HEK293 (cell line): ENCODE measurements around the gene JOSD2.

ENCODE experiments used
- CTCF ChIA-PET: fragments of 350-600 bp; formaldehyde crosslinking; extraction: SDS; loops from one replicate; lab custom pipeline; 2021; ENCODE audit warnings: antibody characterized with exemption; lab: Yijun Ruan, JAX
- POLR2A ChIA-PET: fragments of 300-600 bp; formaldehyde crosslinking; extraction: SDS; loops from one replicate; lab custom pipeline; 2020; ENCODE audit warnings: antibody characterized with exemption, inconsistent platforms; lab: Yijun Ruan, JAX
- H3K27ac ChIP-seq: fragments of 200-500 bp; sonication (Bioruptor generic); 2 replicates; pipeline ENCODE4 v1.5.1; 2014; ENCODE audit warnings: low read depth, low read length, control low read depth, inconsistent platforms; ENCODE audit errors: extremely low read depth
- H3K36me3 ChIP-seq, 2 experiments: fragments of 200-500 bp in 1 of 2; sonication (Bioruptor generic) in 1 of 2; 1 replicate in 1 of 2; 2 replicates in 1 of 2; pipeline ENCODE4 v1.5.1; 2014 to 2017; ENCODE audit warnings: inconsistent platforms in 2 of 2, low read length in 2 of 2; ENCODE audit not compliant: control insufficient read depth in 2 of 2, insufficient read depth in 1 of 2
- H3K4me1 ChIP-seq: fragments of 200-500 bp; sonication (Bioruptor generic); 2 replicates; pipeline ENCODE4 v1.5.1; 2014; ENCODE audit warnings: mild to moderate bottlenecking, low read length, inconsistent platforms; ENCODE audit not compliant: control insufficient read depth, insufficient read depth
- H3K4me3 ChIP-seq: 2 replicates; pipeline ENCODE4 v1.5.1; 2011; ENCODE audit warnings: low read depth, mild to moderate bottlenecking, control low read depth, low read length, moderate library complexity
- H3K9me3 ChIP-seq: fragments of 200-500 bp; sonication (Bioruptor generic); 2 replicates; pipeline ENCODE4 v1.5.1; 2014; ENCODE audit warnings: low read depth, low read length, inconsistent platforms; ENCODE audit not compliant: control insufficient read depth, insufficient read depth
- KLF8 ChIP-seq: fragments of 450-650 bp; formaldehyde crosslinking; IDR thresholded peaks from 2 replicates; pipeline ENCODE4 v1.5.1; 2016; ENCODE audit warnings: missing biosample characterization, missing genetic modification characterization
- KLF9 ChIP-seq: fragments of 450-650 bp; formaldehyde crosslinking; IDR thresholded peaks from 2 replicates; pipeline ENCODE4 v1.5.1; 2016; ENCODE audit warnings: missing biosample characterization, missing genetic modification characterization, low read depth
- MZF1 ChIP-seq: fragments of 450-650 bp; formaldehyde crosslinking; IDR thresholded peaks from 2 replicates; pipeline ENCODE4 v1.5.1; 2017; ENCODE audit warnings: missing biosample characterization, missing genetic modification characterization, borderline replicate concordance
- PRDM1 ChIP-seq: fragments of 450-650 bp; formaldehyde crosslinking; IDR thresholded peaks from 2 replicates; pipeline ENCODE4; 2016; ENCODE audit warnings: missing biosample characterization, missing genetic modification characterization
- SCRT2 ChIP-seq: fragments of 450-650 bp; formaldehyde crosslinking; IDR thresholded peaks from 2 replicates; pipeline ENCODE4 v1.5.1; 2016; ENCODE audit warnings: missing biosample characterization, missing genetic modification characterization
- SETDB1 ChIP-seq: IDR thresholded peaks from one replicate; pipeline ENCODE4 v1.6.1; 2017; ENCODE audit warnings: mild to moderate bottlenecking, low read length, moderate library complexity, mixed read lengths; ENCODE audit not compliant: insufficient read length
- SP2 ChIP-seq: fragments of 450-650 bp; formaldehyde crosslinking; IDR thresholded peaks from 2 replicates; pipeline ENCODE4 v1.5.1; 2016; ENCODE audit warnings: missing biosample characterization, missing genetic modification characterization
- TCF7L2 ChIP-seq: IDR thresholded peaks from 2 replicates; pipeline ENCODE4 v1.6.1; 2011; ENCODE audit warnings: low read depth, mild to moderate bottlenecking, inconsistent platforms, low read length, moderate library complexity, borderline replicate concordance
- ZNF121 ChIP-seq: fragments of 450-650 bp; formaldehyde crosslinking; IDR thresholded peaks from 2 replicates; pipeline ENCODE4 v1.5.1; 2016; ENCODE audit warnings: missing biosample characterization, missing genetic modification characterization
- ZNF214 ChIP-seq: fragments of 450-650 bp; formaldehyde crosslinking; IDR thresholded peaks from 2 replicates; pipeline ENCODE4 v1.5.1; 2017; ENCODE audit warnings: missing biosample characterization, mild to moderate bottlenecking, missing genetic modification characterization, borderline replicate concordance
- ZNF341 ChIP-seq: fragments of 450-650 bp; formaldehyde crosslinking; IDR thresholded peaks from 2 replicates; pipeline ENCODE4; 2016; ENCODE audit warnings: low read depth, missing biosample characterization, missing genetic modification characterization
- ZNF366 ChIP-seq: fragments of 450-650 bp; formaldehyde crosslinking; conservative IDR thresholded peaks from 2 replicates; pipeline ENCODE4 v1.5.1; 2016; ENCODE audit warnings: missing biosample characterization, missing genetic modification characterization
- ZNF48 ChIP-seq: fragments of 450-650 bp; formaldehyde crosslinking; IDR thresholded peaks from 2 replicates; pipeline ENCODE4 v1.5.1; 2016; ENCODE audit warnings: missing biosample characterization, missing genetic modification characterization
- ZNF561 ChIP-seq: fragments of 450-650 bp; IDR thresholded peaks from 2 replicates; pipeline ENCODE4 v1.5.1; 2018; ENCODE audit warnings: missing biosample characterization, missing genetic modification characterization, borderline replicate concordance
- TF ChIP-seq, protein P1 (sequence below): fragments of 450-650 bp; formaldehyde crosslinking; IDR thresholded peaks from 2 replicates; pipeline ENCODE4 v1.5.1; 2017; ENCODE audit warnings: missing biosample characterization, missing genetic modification characterization
- TF ChIP-seq, protein P2 (sequence below): fragments of 450-650 bp; formaldehyde crosslinking; IDR thresholded peaks from 2 replicates; pipeline ENCODE4 v1.5.1; 2016; ENCODE audit warnings: missing biosample characterization, missing genetic modification characterization
- TF ChIP-seq, protein P3 (sequence below): fragments of 450-650 bp; formaldehyde crosslinking; IDR thresholded peaks from 2 replicates; pipeline ENCODE4 v1.5.1; 2016; ENCODE audit warnings: missing biosample characterization, missing genetic modification characterization, borderline replicate concordance
- TF ChIP-seq, protein P4 (sequence below): IDR thresholded peaks from 2 replicates; pipeline ENCODE4 v1.6.1; 2011; ENCODE audit warnings: mild to moderate bottlenecking, low read depth, low read length, borderline replicate concordance
- TF ChIP-seq, protein P5 (sequence below): fragments of 450-650 bp; formaldehyde crosslinking; IDR thresholded peaks from 2 replicates; pipeline ENCODE4 v1.5.0; 2017; ENCODE audit warnings: missing biosample characterization, missing genetic modification characterization, borderline replicate concordance

JOSD2 gene

DNA sequence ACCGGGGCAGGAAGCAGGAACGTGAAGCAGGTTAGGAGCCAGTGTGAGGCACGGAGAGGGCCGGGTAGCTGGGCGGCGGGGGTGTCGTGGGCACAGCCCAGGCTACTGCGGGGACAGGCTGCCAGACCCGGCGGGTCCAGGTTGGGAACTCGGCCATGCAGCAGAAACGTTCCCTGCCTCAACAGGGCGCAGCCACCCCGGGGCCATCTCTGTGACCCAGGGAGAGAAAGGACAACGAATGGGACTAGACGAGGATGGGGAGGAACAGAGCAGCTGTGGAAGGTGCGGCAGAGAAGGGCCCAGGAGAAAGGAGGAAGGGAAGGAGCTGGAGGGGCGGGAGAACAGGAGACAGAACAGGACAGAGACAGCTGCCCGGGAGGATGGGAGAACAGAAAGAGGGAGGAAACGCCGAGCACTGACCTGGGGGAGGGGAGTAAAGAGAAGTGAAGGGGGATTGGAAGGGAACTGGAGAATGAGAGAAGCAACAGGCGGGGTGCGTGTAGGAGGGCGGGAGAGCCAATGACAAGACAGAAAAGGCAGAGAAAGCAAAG, 21.5 kb downstream of the JOSD2 start:
- H3K27ac ChIP-seq: no peak overlapping the region
- H3K4me1 ChIP-seq: no peaks in the 10 kb centered on the region
- POLR2A ChIA-PET: interaction anchor here (1.5 kb wide), 1 partner anchor 39 kb away, joined by 3 read pairs; no protein-coding TSS in a partner anchor
- peaks cover 0 to 24% of the 10 kb centered on the region in 2 experiments; a peak in 1 of 3 replicates for H3K36me3 ChIP-seq
- CTCF ChIA-PET: interaction anchor here (0.7 to 1.7 kb wide), 3 partner anchors 11 to 290 kb away, joined by 3 to 4 read pairs (median 4); no protein-coding TSS in a partner anchor
- H3K4me3 ChIP-seq: no peak overlapping the region
- TF ChIP-seq ZNF341 (peak; percentile 46), ZNF121 (tag by site-specific recombination) (no peak), ZNF561 (tag by site-specific recombination) (no peak), SCRT2 (tag by site-specific recombination) (peak; percentile 74), SETDB1 (no peak), SP2 (0 out of 2 replicates have a peak, but pooled peaks have one; percentile 10)
- H3K9me3 ChIP-seq: no peaks in the 10 kb centered on the region

DNA sequence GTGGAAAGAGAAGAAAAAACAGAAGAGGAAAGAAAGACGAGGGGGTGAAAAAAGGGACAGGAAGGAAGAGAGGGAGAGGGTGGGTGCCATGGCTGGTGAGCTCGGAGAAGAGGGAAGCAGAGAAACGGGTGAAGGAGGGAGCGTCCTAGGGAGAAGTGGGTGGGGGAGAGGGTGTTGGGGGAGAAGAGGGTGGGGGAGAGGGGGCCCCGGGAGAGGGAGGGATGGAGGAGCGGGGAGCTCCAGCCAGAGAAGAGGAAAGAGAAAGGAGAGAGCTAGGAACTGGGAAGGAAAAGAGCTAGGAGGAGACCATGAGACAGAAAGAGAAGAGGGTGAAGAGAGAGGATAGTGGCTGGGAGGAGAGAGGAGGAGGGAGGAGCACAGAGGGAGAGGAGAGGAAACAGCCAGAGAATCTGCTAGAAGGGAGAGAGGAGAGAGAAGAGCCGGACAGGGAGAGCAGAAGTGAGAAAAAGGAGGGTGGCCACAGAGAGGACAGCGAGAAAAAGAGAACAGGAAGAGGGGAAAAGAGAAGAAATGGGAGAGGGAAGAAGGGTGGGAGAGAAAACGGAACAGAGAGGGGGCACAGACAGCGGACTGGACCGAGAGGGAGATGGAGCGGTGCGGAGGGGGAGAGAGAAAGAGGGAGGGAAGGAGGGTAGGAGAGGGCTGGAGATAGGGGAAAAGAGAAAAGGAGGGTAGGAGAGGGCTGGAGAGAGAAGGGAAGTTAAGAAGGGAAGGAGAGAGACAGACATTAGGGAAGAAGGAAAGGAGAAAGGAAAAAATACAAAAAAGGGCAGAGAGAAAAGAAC, 22.4 kb downstream of the JOSD2 start:
- ChIA-PET POLR2A (interaction anchor here (0.6 to 1.5 kb wide), 3 partner anchors 14 to 38 kb away, joined by 3 read pairs; partner anchors contain the start of gene JOSD2), CTCF (interaction anchor here (0.5 to 1.7 kb wide), 3 partner anchors 10 to 329 kb away, joined by 3 to 6 read pairs (median 5); no protein-coding TSS in a partner anchor)
- Histone ChIP-seq H3K4me1 (no peaks in the 10 kb centered on the region), H3K4me3 (no peak overlapping the region), H3K27ac (no peak overlapping the region), H3K9me3 (no peaks in the 10 kb centered on the region), H3K36me3 (peaks cover 5 to 30% of the 10 kb centered on the region in 2 experiments; a peak in 2 of 3 replicates)
- TF ChIP-seq, protein P1, sequence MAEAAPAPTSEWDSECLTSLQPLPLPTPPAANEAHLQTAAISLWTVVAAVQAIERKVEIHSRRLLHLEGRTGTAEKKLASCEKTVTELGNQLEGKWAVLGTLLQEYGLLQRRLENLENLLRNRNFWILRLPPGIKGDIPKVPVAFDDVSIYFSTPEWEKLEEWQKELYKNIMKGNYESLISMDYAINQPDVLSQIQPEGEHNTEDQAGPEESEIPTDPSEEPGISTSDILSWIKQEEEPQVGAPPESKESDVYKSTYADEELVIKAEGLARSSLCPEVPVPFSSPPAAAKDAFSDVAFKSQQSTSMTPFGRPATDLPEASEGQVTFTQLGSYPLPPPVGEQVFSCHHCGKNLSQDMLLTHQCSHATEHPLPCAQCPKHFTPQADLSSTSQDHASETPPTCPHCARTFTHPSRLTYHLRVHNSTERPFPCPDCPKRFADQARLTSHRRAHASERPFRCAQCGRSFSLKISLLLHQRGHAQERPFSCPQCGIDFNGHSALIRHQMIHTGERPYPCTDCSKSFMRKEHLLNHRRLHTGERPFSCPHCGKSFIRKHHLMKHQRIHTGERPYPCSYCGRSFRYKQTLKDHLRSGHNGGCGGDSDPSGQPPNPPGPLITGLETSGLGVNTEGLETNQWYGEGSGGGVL (tag by site-specific recombination): 0 out of 2 replicates have a peak, but pooled peaks have one; percentile 19
- TF ChIP-seq KLF8 (no peak), ZNF366 (tag by site-specific recombination) (peak; percentile 74), ZNF341 (peak; percentile 75), ZNF214 (tag by site-specific recombination) (no peak), KLF9 (no peak), PRDM1 (tag by site-specific recombination) (peak; percentile 94), ZNF48 (tag by site-specific recombination) (no peak), MZF1 (tag by site-specific recombination) (no peak), TCF7L2 (no peak)
- TF ChIP-seq, protein P2, sequence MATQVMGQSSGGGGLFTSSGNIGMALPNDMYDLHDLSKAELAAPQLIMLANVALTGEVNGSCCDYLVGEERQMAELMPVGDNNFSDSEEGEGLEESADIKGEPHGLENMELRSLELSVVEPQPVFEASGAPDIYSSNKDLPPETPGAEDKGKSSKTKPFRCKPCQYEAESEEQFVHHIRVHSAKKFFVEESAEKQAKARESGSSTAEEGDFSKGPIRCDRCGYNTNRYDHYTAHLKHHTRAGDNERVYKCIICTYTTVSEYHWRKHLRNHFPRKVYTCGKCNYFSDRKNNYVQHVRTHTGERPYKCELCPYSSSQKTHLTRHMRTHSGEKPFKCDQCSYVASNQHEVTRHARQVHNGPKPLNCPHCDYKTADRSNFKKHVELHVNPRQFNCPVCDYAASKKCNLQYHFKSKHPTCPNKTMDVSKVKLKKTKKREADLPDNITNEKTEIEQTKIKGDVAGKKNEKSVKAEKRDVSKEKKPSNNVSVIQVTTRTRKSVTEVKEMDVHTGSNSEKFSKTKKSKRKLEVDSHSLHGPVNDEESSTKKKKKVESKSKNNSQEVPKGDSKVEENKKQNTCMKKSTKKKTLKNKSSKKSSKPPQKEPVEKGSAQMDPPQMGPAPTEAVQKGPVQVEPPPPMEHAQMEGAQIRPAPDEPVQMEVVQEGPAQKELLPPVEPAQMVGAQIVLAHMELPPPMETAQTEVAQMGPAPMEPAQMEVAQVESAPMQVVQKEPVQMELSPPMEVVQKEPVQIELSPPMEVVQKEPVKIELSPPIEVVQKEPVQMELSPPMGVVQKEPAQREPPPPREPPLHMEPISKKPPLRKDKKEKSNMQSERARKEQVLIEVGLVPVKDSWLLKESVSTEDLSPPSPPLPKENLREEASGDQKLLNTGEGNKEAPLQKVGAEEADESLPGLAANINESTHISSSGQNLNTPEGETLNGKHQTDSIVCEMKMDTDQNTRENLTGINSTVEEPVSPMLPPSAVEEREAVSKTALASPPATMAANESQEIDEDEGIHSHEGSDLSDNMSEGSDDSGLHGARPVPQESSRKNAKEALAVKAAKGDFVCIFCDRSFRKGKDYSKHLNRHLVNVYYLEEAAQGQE (tag by site-specific recombination): no peak
- TF ChIP-seq, protein P3, sequence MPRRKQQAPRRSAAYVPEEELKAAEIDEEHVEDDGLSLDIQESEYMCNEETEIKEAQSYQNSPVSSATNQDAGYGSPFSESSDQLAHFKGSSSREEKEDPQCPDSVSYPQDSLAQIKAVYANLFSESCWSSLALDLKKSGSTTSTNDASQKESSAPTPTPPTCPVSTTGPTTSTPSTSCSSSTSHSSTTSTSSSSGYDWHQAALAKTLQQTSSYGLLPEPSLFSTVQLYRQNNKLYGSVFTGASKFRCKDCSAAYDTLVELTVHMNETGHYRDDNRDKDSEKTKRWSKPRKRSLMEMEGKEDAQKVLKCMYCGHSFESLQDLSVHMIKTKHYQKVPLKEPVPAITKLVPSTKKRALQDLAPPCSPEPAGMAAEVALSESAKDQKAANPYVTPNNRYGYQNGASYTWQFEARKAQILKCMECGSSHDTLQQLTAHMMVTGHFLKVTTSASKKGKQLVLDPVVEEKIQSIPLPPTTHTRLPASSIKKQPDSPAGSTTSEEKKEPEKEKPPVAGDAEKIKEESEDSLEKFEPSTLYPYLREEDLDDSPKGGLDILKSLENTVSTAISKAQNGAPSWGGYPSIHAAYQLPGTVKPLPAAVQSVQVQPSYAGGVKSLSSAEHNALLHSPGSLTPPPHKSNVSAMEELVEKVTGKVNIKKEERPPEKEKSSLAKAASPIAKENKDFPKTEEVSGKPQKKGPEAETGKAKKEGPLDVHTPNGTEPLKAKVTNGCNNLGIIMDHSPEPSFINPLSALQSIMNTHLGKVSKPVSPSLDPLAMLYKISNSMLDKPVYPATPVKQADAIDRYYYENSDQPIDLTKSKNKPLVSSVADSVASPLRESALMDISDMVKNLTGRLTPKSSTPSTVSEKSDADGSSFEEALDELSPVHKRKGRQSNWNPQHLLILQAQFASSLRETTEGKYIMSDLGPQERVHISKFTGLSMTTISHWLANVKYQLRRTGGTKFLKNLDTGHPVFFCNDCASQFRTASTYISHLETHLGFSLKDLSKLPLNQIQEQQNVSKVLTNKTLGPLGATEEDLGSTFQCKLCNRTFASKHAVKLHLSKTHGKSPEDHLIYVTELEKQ: no peak
- TF ChIP-seq, protein P4, sequence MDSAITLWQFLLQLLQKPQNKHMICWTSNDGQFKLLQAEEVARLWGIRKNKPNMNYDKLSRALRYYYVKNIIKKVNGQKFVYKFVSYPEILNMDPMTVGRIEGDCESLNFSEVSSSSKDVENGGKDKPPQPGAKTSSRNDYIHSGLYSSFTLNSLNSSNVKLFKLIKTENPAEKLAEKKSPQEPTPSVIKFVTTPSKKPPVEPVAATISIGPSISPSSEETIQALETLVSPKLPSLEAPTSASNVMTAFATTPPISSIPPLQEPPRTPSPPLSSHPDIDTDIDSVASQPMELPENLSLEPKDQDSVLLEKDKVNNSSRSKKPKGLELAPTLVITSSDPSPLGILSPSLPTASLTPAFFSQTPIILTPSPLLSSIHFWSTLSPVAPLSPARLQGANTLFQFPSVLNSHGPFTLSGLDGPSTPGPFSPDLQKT: no peak
- TF ChIP-seq, protein P5, sequence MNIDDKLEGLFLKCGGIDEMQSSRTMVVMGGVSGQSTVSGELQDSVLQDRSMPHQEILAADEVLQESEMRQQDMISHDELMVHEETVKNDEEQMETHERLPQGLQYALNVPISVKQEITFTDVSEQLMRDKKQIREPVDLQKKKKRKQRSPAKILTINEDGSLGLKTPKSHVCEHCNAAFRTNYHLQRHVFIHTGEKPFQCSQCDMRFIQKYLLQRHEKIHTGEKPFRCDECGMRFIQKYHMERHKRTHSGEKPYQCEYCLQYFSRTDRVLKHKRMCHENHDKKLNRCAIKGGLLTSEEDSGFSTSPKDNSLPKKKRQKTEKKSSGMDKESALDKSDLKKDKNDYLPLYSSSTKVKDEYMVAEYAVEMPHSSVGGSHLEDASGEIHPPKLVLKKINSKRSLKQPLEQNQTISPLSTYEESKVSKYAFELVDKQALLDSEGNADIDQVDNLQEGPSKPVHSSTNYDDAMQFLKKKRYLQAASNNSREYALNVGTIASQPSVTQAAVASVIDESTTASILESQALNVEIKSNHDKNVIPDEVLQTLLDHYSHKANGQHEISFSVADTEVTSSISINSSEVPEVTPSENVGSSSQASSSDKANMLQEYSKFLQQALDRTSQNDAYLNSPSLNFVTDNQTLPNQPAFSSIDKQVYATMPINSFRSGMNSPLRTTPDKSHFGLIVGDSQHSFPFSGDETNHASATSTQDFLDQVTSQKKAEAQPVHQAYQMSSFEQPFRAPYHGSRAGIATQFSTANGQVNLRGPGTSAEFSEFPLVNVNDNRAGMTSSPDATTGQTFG (tag by site-specific recombination): 0 out of 2 replicates have a peak, but pooled peaks have one; percentile 32
